C1 segment of cervical spinal cord (tissue), 14 donors: ENCODE results near the gene NDUFS8.

Source experiments
- DNase-seq, 14 donors: peaks; one replicate each; lab custom pipeline; 2025; lab: John Stamatoyannopoulos, UW

NDUFS8 gene

DNA sequence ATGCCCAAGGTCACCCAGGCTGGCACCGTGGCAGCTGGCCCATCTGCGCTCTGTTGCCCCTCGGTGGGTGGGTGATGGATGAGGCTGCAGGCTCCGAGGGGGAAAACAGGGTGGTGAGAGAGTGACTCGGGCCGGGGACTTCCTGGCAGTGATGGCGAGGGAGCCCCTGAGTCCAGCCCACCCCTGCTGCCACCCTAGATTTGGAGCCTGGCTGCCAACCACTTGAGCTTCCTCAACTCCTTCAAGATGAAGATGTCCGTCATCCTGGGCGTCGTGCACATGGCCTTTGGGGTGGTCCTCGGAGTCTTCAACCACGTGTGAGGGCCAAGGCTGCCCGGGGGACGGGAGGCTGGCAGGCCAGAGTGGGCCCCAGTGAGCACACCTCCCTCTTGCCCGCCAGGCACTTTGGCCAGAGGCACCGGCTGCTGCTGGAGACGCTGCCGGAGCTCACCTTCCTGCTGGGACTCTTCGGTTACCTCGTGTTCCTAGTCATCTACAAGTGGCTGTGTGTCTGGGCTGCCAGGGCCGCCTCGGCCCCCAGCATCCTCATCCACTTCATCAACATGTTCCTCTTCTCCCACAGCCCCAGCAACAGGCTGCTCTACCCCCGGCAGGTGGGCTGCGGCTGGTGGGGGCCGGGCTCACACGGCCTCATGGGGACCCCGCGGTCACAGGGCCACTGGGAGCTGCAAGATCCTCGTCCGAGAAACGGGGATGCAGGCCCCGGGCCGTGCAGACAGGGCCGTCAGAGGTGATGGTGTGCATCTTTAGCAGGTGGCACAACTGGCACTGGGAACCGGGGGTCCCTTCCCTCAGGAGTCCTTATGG is 18.4 kb downstream of the NDUFS8 start:
- DNase-seq: no peak

DNA sequence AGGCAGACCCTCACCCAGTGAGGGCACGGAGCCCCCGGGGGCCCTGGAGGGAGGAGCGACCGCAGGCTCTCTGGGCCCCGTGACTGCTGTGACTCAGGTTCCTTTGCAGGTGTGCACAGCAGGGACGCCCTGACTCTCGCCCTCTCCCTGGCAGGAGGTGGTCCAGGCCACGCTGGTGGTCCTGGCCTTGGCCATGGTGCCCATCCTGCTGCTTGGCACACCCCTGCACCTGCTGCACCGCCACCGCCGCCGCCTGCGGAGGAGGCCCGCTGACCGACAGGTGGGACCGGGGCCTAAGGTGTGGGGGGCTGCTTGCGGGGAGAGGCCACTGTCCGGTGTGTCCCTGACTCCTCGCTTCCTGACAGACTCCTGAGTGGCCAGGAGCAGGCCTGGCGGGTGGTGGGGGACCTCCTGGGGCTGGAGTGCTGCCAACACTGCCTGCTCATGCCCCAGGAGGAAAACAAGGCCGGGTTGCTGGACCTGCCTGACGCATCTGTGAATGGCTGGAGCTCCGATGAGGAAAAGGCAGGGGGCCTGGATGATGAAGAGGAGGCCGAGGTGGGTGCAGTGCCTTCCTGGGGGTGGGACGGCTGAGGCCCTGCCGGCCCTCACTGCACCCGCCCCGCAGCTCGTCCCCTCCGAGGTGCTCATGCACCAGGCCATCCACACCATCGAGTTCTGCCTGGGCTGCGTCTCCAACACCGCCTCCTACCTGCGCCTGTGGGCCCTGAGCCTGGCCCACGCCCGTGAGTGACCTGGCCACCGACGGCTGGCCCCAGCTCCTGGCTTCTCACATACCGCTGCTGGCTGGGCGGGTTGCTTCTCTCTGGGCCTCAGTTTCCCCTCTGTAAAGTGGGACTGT is 19.3 kb downstream of the NDUFS8 start:
- DNase-seq: no peak

DNA sequence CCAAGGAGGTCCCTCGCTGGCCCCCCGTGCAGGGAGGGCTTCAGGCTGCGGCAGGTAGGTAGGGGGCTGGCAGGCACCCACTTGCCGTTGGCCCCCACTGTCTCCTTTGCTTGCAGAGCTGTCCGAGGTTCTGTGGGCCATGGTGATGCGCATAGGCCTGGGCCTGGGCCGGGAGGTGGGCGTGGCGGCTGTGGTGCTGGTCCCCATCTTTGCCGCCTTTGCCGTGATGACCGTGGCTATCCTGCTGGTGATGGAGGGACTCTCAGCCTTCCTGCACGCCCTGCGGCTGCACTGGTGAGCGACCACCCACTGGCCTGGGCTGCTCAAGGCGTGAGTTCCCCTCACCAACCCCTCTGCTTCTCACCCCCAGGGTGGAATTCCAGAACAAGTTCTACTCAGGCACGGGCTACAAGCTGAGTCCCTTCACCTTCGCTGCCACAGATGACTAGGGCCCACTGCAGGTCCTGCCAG is 19.9 kb downstream of the NDUFS8 start:
- no peak for DNase-seq

DNA sequence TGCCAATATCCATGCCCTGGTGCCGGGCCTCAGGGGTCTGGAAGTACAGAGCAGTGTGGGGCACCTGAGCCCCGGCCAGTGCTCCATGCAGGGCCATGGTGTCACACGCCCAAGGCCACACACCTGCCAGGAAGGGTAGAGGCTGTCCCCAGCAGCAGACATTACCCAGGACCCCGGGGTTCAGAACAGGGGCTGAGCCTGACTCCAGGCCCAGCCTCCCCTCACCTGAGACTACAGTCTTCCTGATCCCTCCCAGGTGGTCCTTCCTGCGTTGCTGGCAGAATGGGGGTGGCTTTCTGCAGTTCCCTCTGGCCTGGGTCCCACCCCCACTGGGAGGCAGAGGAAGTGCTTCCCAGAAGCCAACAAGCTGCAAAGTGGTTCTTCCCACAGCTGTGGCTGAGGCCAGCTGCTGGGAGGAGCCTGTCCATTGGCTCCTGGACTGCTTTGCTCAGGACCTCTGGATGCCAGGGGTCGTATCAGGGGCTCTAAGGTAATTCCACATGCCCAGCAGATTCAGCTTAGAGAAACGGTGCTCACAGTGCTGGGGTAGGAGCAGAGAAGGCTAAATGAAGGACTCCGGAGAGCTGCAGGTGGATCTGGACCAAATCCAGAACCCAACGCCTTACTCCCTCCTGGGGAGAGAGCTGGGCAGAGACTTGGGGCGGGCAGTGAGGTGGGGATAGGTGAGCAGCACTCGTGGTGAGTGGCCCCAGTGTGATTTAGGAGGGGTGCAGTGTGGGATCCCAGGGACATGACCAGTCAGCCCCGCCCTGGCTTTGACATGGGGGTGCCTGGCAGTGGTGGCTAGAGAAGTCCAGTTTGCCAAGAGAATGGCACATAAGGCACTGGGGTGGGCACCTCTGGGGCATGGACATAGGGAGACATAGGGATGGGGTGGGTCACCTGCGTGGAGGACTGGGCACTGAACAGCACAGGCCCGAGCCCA is 21.0 kb downstream of the NDUFS8 start:
- DNase-seq: no peak

DNA sequence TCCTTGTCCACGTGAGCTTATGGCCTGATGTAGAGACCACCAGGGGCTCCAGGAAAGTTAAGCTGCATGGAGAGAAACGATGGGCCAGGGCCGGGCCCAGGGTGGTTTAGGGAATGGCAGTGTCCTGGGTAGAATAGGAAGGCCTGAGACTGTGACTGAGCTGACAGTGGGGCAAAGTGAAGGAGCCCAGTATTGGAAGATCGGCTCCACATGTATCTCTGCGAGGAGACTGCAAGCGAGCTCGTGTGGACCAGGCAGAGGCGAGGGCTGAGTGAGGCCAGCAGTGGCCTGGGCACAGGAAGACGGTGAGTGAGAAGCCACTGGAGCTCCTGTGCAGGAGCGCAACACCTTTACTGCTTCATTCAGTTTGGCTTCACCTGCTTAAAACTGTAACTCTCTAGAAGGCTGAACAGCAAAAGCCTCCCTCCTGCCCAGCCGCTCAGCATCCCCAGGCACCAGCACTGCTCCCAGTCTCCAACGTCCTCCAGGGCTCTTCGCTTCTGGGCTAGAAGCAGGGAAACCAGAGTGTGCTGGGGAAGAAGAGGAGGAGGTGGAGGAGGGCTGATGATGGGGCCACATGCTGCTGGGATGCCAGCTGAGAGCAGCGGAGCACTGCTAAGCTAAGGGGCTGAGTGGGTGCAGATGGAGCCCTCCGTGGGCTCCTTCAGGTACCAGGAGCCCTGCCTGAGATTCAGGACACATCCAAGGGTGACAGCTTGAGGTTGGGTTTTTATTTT is 21.8 kb downstream of the NDUFS8 start:
- DNase-seq: no peak

DNA sequence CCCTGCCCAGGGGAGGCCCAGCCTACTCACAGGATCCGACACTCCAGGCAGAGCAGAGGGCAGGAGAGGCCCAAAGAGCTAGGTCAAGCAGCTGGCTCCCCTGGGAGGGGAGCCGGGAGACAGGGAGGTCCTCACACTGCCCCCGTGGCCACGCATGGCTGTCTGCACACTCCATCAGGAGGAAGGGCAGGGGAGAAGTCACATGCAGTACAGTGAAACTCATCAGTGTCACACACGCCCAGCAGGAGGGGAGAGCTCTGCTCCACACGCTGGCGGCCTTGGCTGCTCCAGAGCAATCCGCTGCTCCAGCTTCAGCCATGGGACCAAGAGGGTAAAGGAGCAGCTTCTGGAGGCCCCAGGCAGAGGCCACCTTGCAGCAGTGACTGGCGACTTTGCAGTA is 22.6 kb downstream of the NDUFS8 start:
- DNase-seq: no peak

DNA sequence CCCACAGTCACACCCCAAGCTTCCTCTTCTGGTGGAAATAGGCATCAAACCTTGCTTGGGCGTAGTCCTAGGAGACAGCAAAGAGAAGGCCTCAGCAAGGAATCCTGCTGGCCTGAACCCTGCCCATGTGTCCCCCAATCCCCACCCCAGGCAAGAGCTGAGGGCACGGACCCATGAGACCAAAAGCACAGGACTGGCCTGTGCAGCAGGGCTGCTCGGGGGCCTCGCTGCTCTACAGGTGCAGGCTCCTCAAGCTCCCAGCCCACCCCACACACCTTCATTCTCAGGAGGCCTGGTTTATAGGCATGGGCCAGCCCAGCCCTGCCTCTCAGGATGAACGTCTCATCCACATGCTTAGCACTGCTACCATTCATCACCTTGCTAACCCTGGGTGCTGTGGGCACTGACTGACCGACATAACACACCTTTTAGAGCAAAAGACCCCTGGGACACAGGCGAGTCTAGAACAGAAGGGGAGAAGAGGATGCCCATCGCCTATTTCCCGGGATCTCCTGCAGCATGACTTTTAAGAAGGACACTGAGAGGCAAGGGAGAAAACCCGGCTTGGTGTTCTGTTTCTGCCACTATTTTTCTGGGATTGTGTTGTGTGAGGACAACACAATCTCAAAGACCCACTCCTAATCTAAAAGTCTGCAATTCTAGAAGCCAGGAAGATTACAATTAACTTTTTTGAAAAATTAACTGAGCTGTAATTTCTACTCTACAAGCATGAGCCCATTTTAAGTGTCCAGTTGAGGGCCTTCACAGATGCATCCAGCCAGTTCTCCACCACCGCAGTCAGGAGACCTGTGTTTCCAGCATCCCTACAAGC is 23.7 kb downstream of the NDUFS8 start:
- no peak for DNase-seq

DNA sequence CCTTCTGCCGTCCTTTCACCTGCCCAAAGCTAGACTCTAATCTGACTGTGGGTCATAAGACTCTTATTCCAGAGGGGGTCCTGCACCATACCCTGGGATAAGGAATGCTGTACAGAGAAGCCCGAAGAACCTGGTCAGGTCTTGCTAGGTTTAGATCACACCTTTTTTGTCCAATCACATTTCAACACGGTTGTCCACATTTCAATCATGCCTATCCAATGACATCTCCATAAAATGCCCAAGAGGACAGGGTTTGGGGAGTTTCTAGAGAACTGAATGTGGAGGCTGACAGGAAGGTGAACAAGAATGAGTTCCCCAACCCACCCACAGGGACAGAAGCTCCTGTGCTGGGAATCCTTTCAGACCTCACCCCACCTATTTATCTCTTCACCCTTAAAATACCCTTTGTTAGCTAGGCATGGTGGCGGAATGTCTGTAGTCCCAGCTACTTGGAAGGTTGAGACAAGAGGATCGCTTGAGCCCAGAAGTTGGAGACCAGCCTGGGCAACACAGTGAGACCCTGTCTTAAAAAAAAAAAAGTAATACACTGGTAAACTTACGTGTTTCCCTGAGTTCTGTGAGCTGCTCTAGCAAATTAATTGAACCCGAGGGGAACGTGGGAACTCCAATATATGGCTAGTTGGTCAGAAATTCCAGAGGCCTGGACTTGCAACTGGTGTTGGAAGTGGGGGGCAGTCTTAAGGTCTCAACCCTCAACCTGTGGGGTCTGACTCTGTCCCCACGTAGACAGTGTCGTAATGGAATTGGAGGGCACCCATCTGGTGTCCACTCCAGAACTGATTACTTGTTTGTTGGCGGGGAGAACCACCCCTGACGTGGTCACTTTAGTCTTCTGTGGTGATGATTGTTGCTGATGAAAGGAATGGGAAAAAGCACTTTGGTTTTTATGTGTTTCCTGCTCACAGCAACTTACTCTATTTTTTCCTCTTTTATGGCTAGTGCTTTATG is 26.1 kb downstream of the NDUFS8 start:
- DNase-seq: no peak

DNA sequence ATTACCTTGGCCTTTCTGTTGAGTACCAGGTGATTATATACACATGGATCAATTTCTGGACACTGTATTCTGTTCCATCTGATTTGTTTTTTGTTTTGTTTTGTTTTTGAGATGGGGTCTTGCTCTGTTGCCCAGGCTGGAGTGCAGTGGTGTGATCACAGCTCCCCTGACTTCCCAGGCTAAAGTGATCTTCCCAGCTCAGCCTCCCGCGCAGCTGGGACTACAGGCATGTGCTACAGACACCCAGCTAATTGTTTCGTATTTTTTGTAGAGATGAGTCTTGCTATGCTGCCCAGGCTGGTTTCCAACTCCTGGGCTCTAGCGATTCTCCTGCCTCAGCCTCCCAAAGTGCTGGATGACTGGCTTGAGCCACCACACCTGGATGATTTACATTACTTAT is 27.3 kb downstream of the NDUFS8 start:
- no peak for DNase-seq

DNA sequence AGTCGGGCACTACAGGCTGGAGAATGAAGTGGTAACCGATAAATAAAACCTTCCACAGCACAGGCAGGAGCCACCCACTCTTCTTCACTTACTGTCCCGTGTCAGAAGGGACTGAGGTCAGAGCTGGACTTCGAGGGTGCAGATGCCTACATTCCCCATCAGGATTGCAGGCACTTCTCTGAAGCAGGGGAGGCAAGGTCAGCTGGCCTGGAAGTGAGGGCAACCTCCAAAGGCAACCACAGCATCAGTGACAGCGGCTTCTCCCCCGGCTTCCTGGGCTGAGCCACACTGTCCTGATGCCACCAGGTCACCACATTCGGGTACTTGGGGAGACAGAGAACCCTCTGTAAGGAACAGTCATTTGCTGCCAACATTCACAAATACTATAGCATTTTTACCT is 31.0 kb downstream of the NDUFS8 start:
- DNase-seq: no peak

DNA sequence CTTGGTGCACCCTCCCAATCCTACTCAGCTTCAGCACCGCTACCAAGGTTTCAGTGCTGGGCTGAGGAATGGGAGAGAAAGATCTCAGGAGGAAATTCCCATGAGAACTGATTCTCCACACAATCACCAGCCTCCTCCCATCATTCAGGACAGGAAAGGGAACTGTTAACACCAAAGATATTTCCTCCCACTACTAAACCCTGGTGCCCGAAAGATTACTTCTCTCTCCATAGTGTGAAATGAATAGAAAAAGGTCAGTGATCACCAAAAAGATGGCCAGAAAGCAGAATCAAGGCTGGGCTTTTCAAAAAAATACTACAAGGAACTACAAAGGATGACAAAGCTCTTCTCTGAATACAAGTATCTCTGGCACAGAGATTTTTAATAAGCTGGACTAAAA is 34.4 kb downstream of the NDUFS8 start:
- no peak for DNase-seq

DNA sequence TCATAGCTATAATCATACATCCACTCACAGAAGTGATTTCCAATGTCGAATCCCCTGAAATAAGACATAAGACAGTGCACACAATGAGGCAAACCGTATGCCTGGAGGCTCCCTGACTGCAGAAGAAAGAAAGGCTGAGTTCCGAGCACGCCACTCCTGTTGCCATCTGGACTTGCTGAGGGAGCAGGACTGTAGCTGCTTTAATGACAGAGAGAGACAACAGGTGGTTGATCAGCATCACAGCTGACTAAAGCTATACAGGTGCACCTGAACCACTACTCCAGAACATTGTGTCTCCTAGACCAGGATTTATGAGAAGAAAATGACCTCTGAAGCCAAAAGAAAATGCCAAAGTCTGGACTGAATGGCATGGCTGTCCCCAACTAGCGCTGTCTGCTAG is 35.4 kb downstream of the NDUFS8 start:
- DNase-seq: no peak

DNA sequence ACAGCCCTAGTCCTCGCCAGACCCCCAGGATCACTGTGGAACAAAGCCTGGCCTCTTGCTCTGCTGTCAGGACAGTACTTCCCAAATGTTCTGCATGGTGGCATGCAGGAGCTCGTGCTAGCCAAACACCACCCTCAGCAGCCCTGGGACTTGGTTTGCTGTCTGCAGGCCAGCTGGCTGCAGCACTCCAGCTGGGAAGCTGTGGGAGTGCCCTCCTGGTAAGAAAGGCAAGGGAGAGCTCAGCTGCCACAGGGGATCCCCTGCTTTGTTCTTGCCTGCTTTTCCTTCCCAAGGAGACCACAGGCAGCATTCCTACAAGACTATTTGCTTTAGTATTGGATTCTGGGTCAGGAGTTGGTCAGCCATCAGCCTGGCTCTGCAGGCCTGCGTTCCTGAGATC is 36.3 kb downstream of the NDUFS8 start:
- DNase-seq: peak in 5 of 14 donors; percentile 20 to 28 (median 23)

DNA sequence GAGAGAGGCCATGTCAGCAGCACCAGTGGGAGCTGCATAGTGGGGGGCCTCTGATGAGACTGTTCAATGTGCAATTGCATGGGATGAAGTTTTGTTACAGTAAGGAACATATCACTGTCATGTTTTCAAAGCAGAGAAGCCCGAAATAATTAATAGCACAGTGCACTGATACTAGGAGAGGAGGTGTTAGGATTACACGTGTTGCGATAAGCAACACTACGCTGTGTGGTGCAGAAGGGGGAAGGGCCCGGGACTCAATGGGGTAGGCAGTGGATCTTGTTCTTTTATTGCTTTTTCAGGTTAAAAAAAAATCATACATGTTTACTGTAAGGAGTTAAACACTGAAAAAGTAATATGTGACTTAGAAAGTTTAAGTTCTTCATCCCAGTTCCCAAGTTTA is 37.5 kb downstream of the NDUFS8 start:
- DNase-seq: no peak

DNA sequence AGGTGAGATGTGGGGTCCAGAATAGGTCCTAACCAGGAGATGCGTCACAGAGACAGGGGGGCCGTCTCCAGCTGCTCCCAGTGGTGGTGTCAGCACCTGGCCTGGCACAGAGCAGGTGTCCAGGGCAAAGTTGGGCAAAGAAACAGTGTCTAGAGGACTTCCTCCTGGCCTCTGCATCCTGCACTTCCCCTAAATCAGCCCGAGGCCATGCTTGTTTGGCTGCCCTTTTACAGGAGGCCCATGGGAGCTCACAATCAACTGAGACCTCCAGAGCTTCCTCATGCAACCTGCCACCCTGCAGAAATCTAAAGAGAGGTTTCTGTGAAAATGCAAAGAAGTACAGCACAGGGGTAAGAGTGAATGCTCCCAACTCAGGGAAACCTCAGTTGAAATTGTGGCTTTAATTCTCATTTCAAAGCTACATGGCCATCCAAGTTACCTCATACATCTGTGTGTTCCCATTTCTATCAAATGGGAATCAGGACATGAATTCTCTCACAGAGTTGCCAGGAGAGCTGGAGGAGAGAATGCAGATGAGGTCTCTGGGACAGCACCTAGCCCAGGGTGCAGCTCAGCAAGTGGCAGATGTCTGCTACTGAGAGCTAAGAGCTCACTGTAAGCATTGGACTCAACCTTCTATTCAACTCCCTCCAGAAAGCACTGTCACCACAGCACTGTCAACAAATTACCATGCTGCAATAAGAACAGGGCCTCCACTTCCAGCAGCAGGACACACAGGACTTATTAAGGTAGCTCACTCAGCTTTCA is 41.0 kb downstream of the NDUFS8 start:
- DNase-seq: no peak

DNA sequence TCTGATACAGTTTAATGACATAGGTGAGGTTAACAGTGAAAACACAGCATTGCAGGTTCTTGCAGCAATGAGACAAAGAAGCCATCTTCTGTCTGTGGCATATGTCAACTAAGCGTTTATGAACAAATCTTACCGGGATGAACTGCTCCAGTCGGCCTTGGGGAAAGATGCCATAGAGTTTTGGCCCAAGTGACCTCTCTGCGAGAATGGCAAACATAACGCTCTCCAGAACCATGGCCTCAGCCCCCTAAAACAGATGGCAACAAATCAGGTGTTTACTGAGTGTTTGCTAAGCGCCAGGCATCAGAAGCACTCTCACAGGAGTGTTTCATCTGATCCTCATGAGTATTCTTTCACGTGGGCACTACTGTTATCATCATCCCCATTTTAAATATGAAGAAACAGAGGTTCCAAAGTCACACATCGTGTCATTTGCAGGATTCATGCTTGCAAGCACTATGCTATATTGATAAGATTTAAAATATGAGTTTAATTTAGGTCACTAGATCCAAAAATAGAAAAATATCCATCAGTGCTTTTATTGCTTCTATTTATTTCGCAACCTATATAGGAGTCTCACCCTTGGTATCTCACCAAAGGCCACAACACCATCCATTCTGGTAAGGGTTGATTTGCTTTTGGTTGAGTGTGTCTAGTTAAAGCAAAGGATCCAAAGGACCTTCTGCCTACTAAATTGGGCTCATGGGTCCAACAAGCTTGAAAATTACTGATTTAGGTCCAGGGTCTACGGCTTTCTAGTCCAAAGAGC is 44.3 kb downstream of the NDUFS8 start:
- DNase-seq: no peak

DNA sequence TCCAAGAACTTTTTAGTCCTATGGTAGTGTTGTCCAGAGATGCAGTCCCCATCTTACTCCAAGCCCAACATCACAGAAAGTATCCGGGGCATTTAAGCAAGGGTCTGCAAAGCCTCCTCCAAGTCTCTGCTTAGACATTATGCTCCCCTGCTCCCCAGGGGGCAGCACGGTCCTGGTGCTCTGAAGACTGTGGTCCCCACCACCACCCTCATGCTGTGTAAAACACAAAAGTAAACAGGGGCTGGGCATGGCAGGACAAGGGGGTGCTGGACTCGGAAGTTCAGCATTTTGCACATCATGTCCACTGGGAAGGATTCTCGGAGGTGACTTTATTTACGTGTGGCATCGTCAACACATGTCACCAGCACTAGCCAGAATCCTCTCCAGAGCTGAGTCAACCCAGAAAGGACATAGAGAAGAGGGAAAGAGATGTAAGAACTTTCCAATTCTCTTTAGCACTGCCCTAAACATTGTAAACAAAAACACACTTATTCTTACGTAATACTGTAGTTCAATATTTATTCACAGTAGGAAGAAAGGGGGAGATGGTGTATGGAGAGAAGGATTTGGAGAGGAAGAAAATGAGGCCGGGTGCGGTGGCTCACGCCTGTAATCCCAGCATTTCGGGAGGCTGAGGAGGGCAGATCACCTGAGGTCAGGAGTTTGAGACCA is 46.0 kb downstream of the NDUFS8 start:
- no peak for DNase-seq
